ENCODE data around the gene SERPINB2. TPM values are rescaled to one million over a fixed set of nuclear protein-coding genes. Genes with fewer than 3 reads are reported as not detected.

SERPINB2 gene
- total RNA-seq, 1 donor from 2014 or later: 1.9 TPM

- no peak overlapping the region for H3K4me3 ChIP-seq (ENCODE audit: low read depth, low read length)
- DNase-seq (ENCODE audit: low read depth): no peak
- no peak for TF ChIP-seq CTCF (conservative IDR thresholded peaks at IDR 0.05; ENCODE audit: low read depth, low read length)
Observed at GRCh38 chr18:63871836-63872235, 15.7 kb upstream of the SERPINB2 start.

GRCh38 chr18:63872586-63872985 is 14.9 kb upstream of the SERPINB2 start:
- TF ChIP-seq CTCF (conservative IDR thresholded peaks at IDR 0.05; ENCODE audit: low read depth, low read length): no peak
- H3K4me3 ChIP-seq (ENCODE audit: low read depth, low read length): no peak overlapping the region
- DNase-seq (ENCODE audit: low read depth): no peak

GRCh38 chr18:63878343-63878742 is 9.2 kb upstream of the SERPINB2 start:
- no peak for DNase-seq (ENCODE audit: low read depth)
- H3K4me3 ChIP-seq (ENCODE audit: low read depth, low read length): no peak overlapping the region
- no peak for TF ChIP-seq CTCF (conservative IDR thresholded peaks at IDR 0.05; ENCODE audit: low read depth, low read length)

- no peak for DNase-seq (ENCODE audit: low read depth)
- H3K4me3 ChIP-seq (ENCODE audit: low read depth, low read length): no peak overlapping the region
- TF ChIP-seq CTCF (conservative IDR thresholded peaks at IDR 0.05; ENCODE audit: low read depth, low read length): no peak
Observed at GRCh38 chr18:63878925-63879324, 8.6 kb upstream of the SERPINB2 start.

- no peak for DNase-seq (ENCODE audit: low read depth)
- TF ChIP-seq CTCF (conservative IDR thresholded peaks at IDR 0.05; ENCODE audit: low read depth, low read length): no peak
- H3K4me3 ChIP-seq (ENCODE audit: low read depth, low read length): no peak overlapping the region
Observed at GRCh38 chr18:63879709-63880108, 7.8 kb upstream of the SERPINB2 start.

GRCh38 chr18:63881851-63882250 is 5.7 kb upstream of the SERPINB2 start:
- H3K4me3 ChIP-seq (ENCODE audit: low read depth, low read length): no peak overlapping the region
- DNase-seq (ENCODE audit: low read depth): no peak
- no peak for TF ChIP-seq CTCF (conservative IDR thresholded peaks at IDR 0.05; ENCODE audit: low read depth, low read length)

GRCh38 chr18:63882333-63883141 is 5.0 kb upstream of the SERPINB2 start:
- DNase-seq (ENCODE audit: low read depth): peak; percentile 64
- H3K4me3 ChIP-seq (ENCODE audit: low read depth, low read length): no peak overlapping the region
- TF ChIP-seq CTCF (conservative IDR thresholded peaks at IDR 0.05; ENCODE audit: low read depth, low read length): no peak

All from epithelial cell of proximal tubule (primary cell).